ENCODE measurements around the gene NUPR1.

NUPR1 gene

GRCh38 chr16:28499854-28500253, 38.9 kb downstream of the NUPR1 start:
- no peak for TF ChIP-seq CTCF (IDR thresholded peaks at IDR 0.05; ENCODE audit: low read depth, low read length)
- no peak for DNase-seq (ENCODE audit: extremely low read depth, low read depth)

GRCh38 chr16:28498666-28499381, 40.0 kb downstream of the NUPR1 start:
- TF ChIP-seq CTCF (IDR thresholded peaks at IDR 0.05; ENCODE audit: low read depth, low read length) = no peak
- no peak for DNase-seq (ENCODE audit: extremely low read depth, low read depth)

- no peak for TF ChIP-seq CTCF (IDR thresholded peaks at IDR 0.05; ENCODE audit: low read depth, low read length)
- no peak for DNase-seq (ENCODE audit: extremely low read depth, low read depth)
These were observed 40.7 kb downstream of the NUPR1 start for GRCh38 chr16:28497861-28498599.

- no peak for TF ChIP-seq CTCF (IDR thresholded peaks at IDR 0.05; ENCODE audit: low read depth, low read length)
- no peak for DNase-seq (ENCODE audit: extremely low read depth, low read depth)
These were observed 41.4 kb downstream of the NUPR1 start for GRCh38 chr16:28497386-28497785.

GRCh38 chr16:28496844-28497243, 41.9 kb downstream of the NUPR1 start:
- TF ChIP-seq CTCF (IDR thresholded peaks at IDR 0.05; ENCODE audit: low read depth, low read length) = no peak
- no peak for DNase-seq (ENCODE audit: extremely low read depth, low read depth)

GRCh38 chr16:28495795-28496749, 42.7 kb downstream of the NUPR1 start:
- DNase-seq (ENCODE audit: extremely low read depth, low read depth) = no peak
- no peak for TF ChIP-seq CTCF (IDR thresholded peaks at IDR 0.05; ENCODE audit: low read depth, low read length)

Measured in AG09319 (cell line).